K562 (cell line): ENCODE results near the gene AXIN2.

Source experiments
- ESRRA ChIP-seq: fragments of 450-650 bp; IDR thresholded peaks from 2 replicates; pipeline ENCODE4 v1.6.1; 2014; ENCODE audit warnings: low read depth, mild to moderate bottlenecking, moderate library complexity, borderline replicate concordance
- JUND ChIP-seq, 2 experiments: IDR thresholded peaks; 2 replicates in 1 of 2; 3 replicates in 1 of 2; pipeline ENCODE4 v1.6.1; 2011; ENCODE audit warnings: borderline replicate concordance in 2 of 2, low read depth in 2 of 2, low read length in 2 of 2, improper control_type of control experiment in 1 of 2, missing biosample characterization in 1 of 2, missing genetic modification characterization in 1 of 2, missing genetic modification reagents in 1 of 2
- NEUROD1 ChIP-seq: fragments of 150-350 bp; IDR thresholded peaks from 2 replicates; pipeline ENCODE4 v1.6.1; 2014; ENCODE audit warnings: borderline replicate concordance, low read length, low read depth; ENCODE audit not compliant: partially characterized antibody
- NFRKB ChIP-seq: fragments of 450-650 bp; IDR thresholded peaks from 2 replicates; pipeline ENCODE4 v1.6.1; 2016; ENCODE audit warnings: low read depth
- POLR2A ChIP-seq: fragments of 450-650 bp; conservative IDR thresholded peaks from 2 replicates; pipeline ENCODE4 v1.6.1; 2016
- RAD21 ChIP-seq, 2 experiments: fragments of 250-450 bp in 1 of 2; fragments of 450-650 bp in 1 of 2; sonication (Bioruptor Pico) in 1 of 2; formaldehyde crosslinking in 1 of 2; IDR thresholded peaks in 1 of 2; conservative IDR thresholded peaks in 1 of 2; 2 replicates each; pipeline versions ENCODE4 v1.4.0 to v1.8.0; 2020 to 2022; ENCODE audit warnings: mild to moderate bottlenecking in 2 of 2, moderate library complexity in 1 of 2
- STAT5B ChIP-seq: fragments of 250-450 bp; sonication (Bioruptor Pico); IDR thresholded peaks from 2 replicates; pipeline ENCODE4 v1.8.0; 2021; ENCODE audit warnings: mild to moderate bottlenecking, inconsistent platforms
- ZNF444 ChIP-seq: fragments of 250-450 bp; sonication (Bioruptor Pico); IDR thresholded peaks from 2 replicates; pipeline ENCODE4 v1.4.0; 2020; ENCODE audit warnings: mild to moderate bottlenecking, moderate library complexity
- ZNF589 ChIP-seq: fragments of 200-800 bp; sonication (Bioruptor generic); IDR thresholded peaks from 2 replicates; pipeline ENCODE4 v1.6.1; 2016; ENCODE audit warnings: low read depth, missing genetic modification characterization, missing compliant biosample characterization
- ZNF830 ChIP-seq: fragments of 250-450 bp; sonication (Bioruptor Pico); IDR thresholded peaks from 2 replicates; pipeline ENCODE4 v1.5.0; 2021; ENCODE audit warnings: mild to moderate bottlenecking
- TF ChIP-seq, protein P1 (sequence below), 3 experiments: IDR thresholded peaks in 2 of 3; conservative IDR thresholded peaks in 1 of 3; 2 replicates each; pipeline ENCODE4 v1.5.1; 2011 to 2012; ENCODE audit warnings: low read length in 3 of 3, mild to moderate bottlenecking in 3 of 3, control low read depth in 2 of 3, improper control_type of control experiment in 1 of 3, inconsistent platforms in 1 of 3, low read depth in 1 of 3, mixed read lengths in 1 of 3, moderate library complexity in 1 of 3; ENCODE audit not compliant: insufficient read depth in 2 of 3
- TF ChIP-seq, protein P2 (sequence below): fragments of 200-800 bp; sonication (Bioruptor generic); IDR thresholded peaks from 2 replicates; pipeline ENCODE4 v1.6.1; 2016; ENCODE audit warnings: missing genetic modification characterization, missing compliant biosample characterization

DNA sequence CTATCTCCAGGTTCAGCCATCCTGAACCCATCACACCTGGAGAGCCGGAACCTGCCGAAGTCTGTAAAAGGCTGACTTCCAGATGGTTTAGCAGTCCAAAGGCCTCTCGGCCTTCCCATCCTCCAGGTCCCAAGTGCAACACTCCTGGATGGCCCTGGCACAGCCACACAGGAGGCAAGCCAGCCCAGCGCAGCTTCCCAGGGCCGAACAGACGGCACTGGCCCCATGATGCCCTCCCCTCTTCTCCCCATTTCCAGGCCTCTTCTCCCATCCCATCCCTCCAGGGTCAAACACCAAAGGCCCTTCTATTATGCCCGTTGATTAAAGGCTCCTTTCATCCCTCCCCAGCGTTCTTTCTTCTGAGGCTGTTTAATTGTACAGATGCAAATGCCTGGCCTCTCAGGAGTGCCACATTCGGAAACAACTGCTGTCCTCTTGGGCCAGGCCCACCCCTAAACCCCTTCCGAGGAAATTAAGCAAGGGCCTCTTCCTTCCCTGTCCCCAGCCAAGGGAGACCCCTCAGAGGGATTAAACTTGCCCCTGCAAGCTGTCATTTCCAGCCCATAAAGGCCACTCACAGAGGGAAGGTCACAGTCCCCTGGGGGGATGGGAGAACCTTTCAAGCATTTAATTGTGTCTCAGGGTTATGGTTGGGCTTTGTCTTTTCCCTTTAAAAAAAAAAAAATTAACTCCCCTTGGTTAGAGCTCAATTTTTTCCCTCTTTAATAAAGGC lies 30.8 kb downstream of the AXIN2 start:
- no peak for TF ChIP-seq JUND (IDR thresholded peaks at IDR 0.05; ENCODE audit: borderline replicate concordance, low read depth, low read length)
- TF ChIP-seq JUND (tag; IDR thresholded peaks at IDR 0.05; ENCODE audit: borderline replicate concordance, low read depth, low read length): no peak
- no peak for TF ChIP-seq STAT5B
- TF ChIP-seq POLR2A: no peak
- TF ChIP-seq NFRKB: no peak
- TF ChIP-seq, protein P1, sequence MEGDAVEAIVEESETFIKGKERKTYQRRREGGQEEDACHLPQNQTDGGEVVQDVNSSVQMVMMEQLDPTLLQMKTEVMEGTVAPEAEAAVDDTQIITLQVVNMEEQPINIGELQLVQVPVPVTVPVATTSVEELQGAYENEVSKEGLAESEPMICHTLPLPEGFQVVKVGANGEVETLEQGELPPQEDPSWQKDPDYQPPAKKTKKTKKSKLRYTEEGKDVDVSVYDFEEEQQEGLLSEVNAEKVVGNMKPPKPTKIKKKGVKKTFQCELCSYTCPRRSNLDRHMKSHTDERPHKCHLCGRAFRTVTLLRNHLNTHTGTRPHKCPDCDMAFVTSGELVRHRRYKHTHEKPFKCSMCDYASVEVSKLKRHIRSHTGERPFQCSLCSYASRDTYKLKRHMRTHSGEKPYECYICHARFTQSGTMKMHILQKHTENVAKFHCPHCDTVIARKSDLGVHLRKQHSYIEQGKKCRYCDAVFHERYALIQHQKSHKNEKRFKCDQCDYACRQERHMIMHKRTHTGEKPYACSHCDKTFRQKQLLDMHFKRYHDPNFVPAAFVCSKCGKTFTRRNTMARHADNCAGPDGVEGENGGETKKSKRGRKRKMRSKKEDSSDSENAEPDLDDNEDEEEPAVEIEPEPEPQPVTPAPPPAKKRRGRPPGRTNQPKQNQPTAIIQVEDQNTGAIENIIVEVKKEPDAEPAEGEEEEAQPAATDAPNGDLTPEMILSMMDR (IDR thresholded peaks at IDR 0.05 in 2 of 3, conservative IDR thresholded peaks at IDR 0.05 in 1 of 3; ENCODE audit: insufficient read depth in 2 of 3, low read depth in 1 of 3, low read length in 3 of 3): no peak
- no peak for TF ChIP-seq RAD21 (CRISPR knock-in tag; conservative IDR thresholded peaks at IDR 0.05 in 1 of 2, IDR thresholded peaks at IDR 0.05 in 1 of 2)
- no peak for TF ChIP-seq ZNF830
- TF ChIP-seq NEUROD1: no peak
- TF ChIP-seq ZNF589 (CRISPR knock-in tag): no peak
- no peak for TF ChIP-seq ESRRA
- no peak for TF ChIP-seq ZNF444 (CRISPR knock-in tag)
- TF ChIP-seq, protein P2, sequence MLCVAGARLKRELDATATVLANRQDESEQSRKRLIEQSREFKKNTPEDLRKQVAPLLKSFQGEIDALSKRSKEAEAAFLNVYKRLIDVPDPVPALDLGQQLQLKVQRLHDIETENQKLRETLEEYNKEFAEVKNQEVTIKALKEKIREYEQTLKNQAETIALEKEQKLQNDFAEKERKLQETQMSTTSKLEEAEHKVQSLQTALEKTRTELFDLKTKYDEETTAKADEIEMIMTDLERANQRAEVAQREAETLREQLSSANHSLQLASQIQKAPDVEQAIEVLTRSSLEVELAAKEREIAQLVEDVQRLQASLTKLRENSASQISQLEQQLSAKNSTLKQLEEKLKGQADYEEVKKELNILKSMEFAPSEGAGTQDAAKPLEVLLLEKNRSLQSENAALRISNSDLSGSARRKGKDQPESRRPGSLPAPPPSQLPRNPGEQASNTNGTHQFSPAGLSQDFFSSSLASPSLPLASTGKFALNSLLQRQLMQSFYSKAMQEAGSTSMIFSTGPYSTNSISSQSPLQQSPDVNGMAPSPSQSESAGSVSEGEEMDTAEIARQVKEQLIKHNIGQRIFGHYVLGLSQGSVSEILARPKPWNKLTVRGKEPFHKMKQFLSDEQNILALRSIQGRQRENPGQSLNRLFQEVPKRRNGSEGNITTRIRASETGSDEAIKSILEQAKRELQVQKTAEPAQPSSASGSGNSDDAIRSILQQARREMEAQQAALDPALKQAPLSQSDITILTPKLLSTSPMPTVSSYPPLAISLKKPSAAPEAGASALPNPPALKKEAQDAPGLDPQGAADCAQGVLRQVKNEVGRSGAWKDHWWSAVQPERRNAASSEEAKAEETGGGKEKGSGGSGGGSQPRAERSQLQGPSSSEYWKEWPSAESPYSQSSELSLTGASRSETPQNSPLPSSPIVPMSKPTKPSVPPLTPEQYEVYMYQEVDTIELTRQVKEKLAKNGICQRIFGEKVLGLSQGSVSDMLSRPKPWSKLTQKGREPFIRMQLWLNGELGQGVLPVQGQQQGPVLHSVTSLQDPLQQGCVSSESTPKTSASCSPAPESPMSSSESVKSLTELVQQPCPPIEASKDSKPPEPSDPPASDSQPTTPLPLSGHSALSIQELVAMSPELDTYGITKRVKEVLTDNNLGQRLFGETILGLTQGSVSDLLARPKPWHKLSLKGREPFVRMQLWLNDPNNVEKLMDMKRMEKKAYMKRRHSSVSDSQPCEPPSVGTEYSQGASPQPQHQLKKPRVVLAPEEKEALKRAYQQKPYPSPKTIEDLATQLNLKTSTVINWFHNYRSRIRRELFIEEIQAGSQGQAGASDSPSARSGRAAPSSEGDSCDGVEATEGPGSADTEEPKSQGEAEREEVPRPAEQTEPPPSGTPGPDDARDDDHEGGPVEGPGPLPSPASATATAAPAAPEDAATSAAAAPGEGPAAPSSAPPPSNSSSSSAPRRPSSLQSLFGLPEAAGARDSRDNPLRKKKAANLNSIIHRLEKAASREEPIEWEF (CRISPR knock-in tag): no peak
